OCI-LY1 (cell line): ENCODE results near the gene SLC22A12.

ENCODE experiments used
- H2AFZ ChIP-seq: fragments of 200-600 bp; sonication (generic), shearing (Covaris generic); 2 replicates; pipeline ENCODE4 v1.6.0; 2014; ENCODE audit warnings: antibody characterized with exemption, mild to moderate bottlenecking, low read length
- H3F3A ChIP-seq: fragments of 200-600 bp; sonication (generic), shearing (Covaris generic); 2 replicates; pipeline ENCODE4 v1.6.0; 2014; ENCODE audit warnings: mild to moderate bottlenecking, antibody characterized with exemption, low read length, moderate library complexity; ENCODE audit not compliant: insufficient read depth
- H3K27ac ChIP-seq: fragments of 200-600 bp; sonication (generic); 2 replicates; pipeline ENCODE4 v1.5.1; 2014; ENCODE audit warnings: low read length, mixed run types, mild to moderate bottlenecking, low read depth; ENCODE audit not compliant: poor library complexity, severe bottlenecking
- H3K27me3 ChIP-seq: fragments of 200-600 bp; sonication (generic); 2 replicates; pipeline ENCODE4 v1.6.0; 2014; ENCODE audit warnings: antibody characterized with exemption, mild to moderate bottlenecking, low read length, moderate library complexity; ENCODE audit not compliant: insufficient read depth
- H3K36me3 ChIP-seq: fragments of 200-600 bp; sonication (generic); 2 replicates; pipeline ENCODE4 v1.6.1; 2014; ENCODE audit warnings: mild to moderate bottlenecking, antibody characterized with exemption, low read length, moderate library complexity, mixed read lengths; ENCODE audit not compliant: insufficient read depth
- H3K4me1 ChIP-seq: fragments of 200-600 bp; sonication (generic); 2 replicates; pipeline ENCODE4 v1.5.1; 2014; ENCODE audit warnings: mild to moderate bottlenecking, low read length, moderate library complexity; ENCODE audit not compliant: insufficient read depth, severe bottlenecking
- H3K4me2 ChIP-seq: fragments of 200-600 bp; sonication (generic), shearing (Covaris generic); 2 replicates; pipeline ENCODE4 v1.6.1; 2014; ENCODE audit warnings: low read length
- H3K4me3 ChIP-seq: fragments of 200-600 bp; sonication (generic); 2 replicates; pipeline ENCODE4 v1.5.1; 2014; ENCODE audit warnings: low read length, low read depth, mild to moderate bottlenecking, mixed read lengths; ENCODE audit not compliant: poor library complexity, severe bottlenecking
- H3K79me2 ChIP-seq: fragments of 200-600 bp; shearing (Covaris generic); 2 replicates; pipeline ENCODE4 v1.6.1; 2016; ENCODE audit warnings: mixed run types, low read length, mixed read lengths; ENCODE audit not compliant: insufficient read depth
- H3K9ac ChIP-seq: fragments of 200-600 bp; sonication (generic), shearing (Covaris generic); 2 replicates; pipeline ENCODE4 v1.6.1; 2014; ENCODE audit warnings: mild to moderate bottlenecking, low read length, mixed read lengths
- H3K9me2 ChIP-seq: fragments of 200-600 bp; sonication (generic), shearing (Covaris generic); 2 replicates; pipeline ENCODE4 v1.6.1; 2014; ENCODE audit warnings: low read depth, mild to moderate bottlenecking, low read length, mixed read lengths
- H3K9me3 ChIP-seq: fragments of 200-600 bp; shearing (Covaris generic); 2 replicates; pipeline ENCODE4 v1.6.1; 2014; ENCODE audit warnings: low read length, mixed read lengths
- H4K20me1 ChIP-seq: fragments of 200-600 bp; sonication (generic), shearing (Covaris generic); 2 replicates; pipeline ENCODE4 v1.6.0; 2016; ENCODE audit warnings: mild to moderate bottlenecking, low read length; ENCODE audit not compliant: insufficient read depth
- CTCF ChIP-seq: fragments of 200-600 bp; sonication (generic), shearing (Covaris generic); IDR thresholded peaks from 2 replicates; pipeline ENCODE4 v1.5.1; 2017; ENCODE audit warnings: mild to moderate bottlenecking, antibody characterized with exemption, low read length, moderate library complexity, mixed read lengths
- EZH2 ChIP-seq: fragments of 200-600 bp; sonication (generic), shearing (Covaris generic); IDR thresholded peaks from 2 replicates; pipeline ENCODE4 v1.8.0; 2017; ENCODE audit warnings: borderline replicate concordance, mixed run types, mild to moderate bottlenecking, antibody characterized with exemption, low read length, moderate library complexity, mixed read lengths

The SLC22A12 gene

GRCh38 chr11:64638829-64639228 lies 47.8 kb downstream of the SLC22A12 start:
- no peaks in the 10 kb centered on the region for H3K79me2 ChIP-seq
- H3K27me3 ChIP-seq, result no peaks in the 10 kb centered on the region; the same call in 1 of the 2 replicates
- no peaks in the 10 kb centered on the region for H3K9me2 ChIP-seq
- H3K4me1 ChIP-seq, result no peaks in the 10 kb centered on the region
- no peaks in the 10 kb centered on the region for H3K36me3 ChIP-seq
- no peaks in the 10 kb centered on the region for H3K9me3 ChIP-seq
- no peak overlapping the region for H3K27ac ChIP-seq
- no peaks in the 10 kb centered on the region for H4K20me1 ChIP-seq
- H3K4me2 ChIP-seq, result no peak overlapping the region
- no peak overlapping the region for H3K9ac ChIP-seq
- H3F3A ChIP-seq, result no peaks in the 10 kb centered on the region
- H2AFZ ChIP-seq, result no peak overlapping the region
- TF ChIP-seq EZH2 (no peak), CTCF (no peak)
- H3K4me3 ChIP-seq, result no peak overlapping the region

- no peaks in the 10 kb centered on the region for H3K79me2 ChIP-seq
- H3K27me3 ChIP-seq, result no peaks in the 10 kb centered on the region; the same call in 1 of the 2 replicates
- H3K9ac ChIP-seq, result no peak overlapping the region
- TF ChIP-seq EZH2, result no peak
- no peak for TF ChIP-seq CTCF
- no peaks in the 10 kb centered on the region for H4K20me1 ChIP-seq
- no peaks in the 10 kb centered on the region for H3K36me3 ChIP-seq
- H3K4me1 ChIP-seq, result no peaks in the 10 kb centered on the region
- no peaks in the 10 kb centered on the region for H3K9me3 ChIP-seq
- H3F3A ChIP-seq, result no peaks in the 10 kb centered on the region
- H3K4me2 ChIP-seq, result no peak overlapping the region
- H3K9me2 ChIP-seq, result no peaks in the 10 kb centered on the region
- no peak overlapping the region for H3K27ac ChIP-seq
- H2AFZ ChIP-seq, result no peak overlapping the region
- no peak overlapping the region for H3K4me3 ChIP-seq
These were observed 48.9 kb downstream of the SLC22A12 start for GRCh38 chr11:64639885-64640284.

GRCh38 chr11:64641596-64642417 lies 50.8 kb downstream of the SLC22A12 start:
- Histone ChIP-seq H3K79me2 (no peaks in the 10 kb centered on the region), H3K4me3 (no peak overlapping the region), H3K4me2 (no peak overlapping the region), H3K9me2 (no peaks in the 10 kb centered on the region), H3K27ac (no peak overlapping the region), H4K20me1 (no peaks in the 10 kb centered on the region), H3K9me3 (no peaks in the 10 kb centered on the region), H3K27me3 (no peaks in the 10 kb centered on the region; the same call in 1 of the 2 replicates), H2AFZ (no peak overlapping the region), H3K4me1 (no peaks in the 10 kb centered on the region), H3K9ac (no peak overlapping the region), H3K36me3 (no peaks in the 10 kb centered on the region), H3F3A (no peaks in the 10 kb centered on the region)
- TF ChIP-seq CTCF (no peak), EZH2 (no peak)
